H1 (cell line): ENCODE data around the gene TFF2. TPM values are rescaled to one million over a fixed set of nuclear protein-coding genes. Genes with fewer than 3 reads are reported as not detected.

Experiments used
- CTCF ChIA-PET: fragments of 300-600 bp; sonication (Branson Sonifier 250); formaldehyde crosslinking; loops from one replicate; lab custom pipeline; 2021; ENCODE audit not compliant: partially characterized antibody; lab: Charles Lee
- POLR2A ChIA-PET: fragments of 300-600 bp; sonication (Branson Sonifier 250); formaldehyde crosslinking; loops from one replicate; lab custom pipeline; 2021; ENCODE audit warnings: inconsistent platforms; ENCODE audit not compliant: partially characterized antibody; lab: Charles Lee
- DNase-seq, 2 experiments: peaks; one replicate each; pipeline versions ENCODE4 v3.0.0 to v3.0.0-alpha.2; 2010 to 2022; ENCODE audit warnings: low spot score in 2 of 2, low read depth in 1 of 2, mixed read lengths in 1 of 2
- FAIRE-seq: peaks from 2 replicates; lab custom pipeline; 2011; peaks lifted over from hg19 to GRCh38; lab: Jason Lieb, UNC
- H2AFZ ChIP-seq: 2 replicates; pipeline ENCODE4 v1.8.1; 2012; ENCODE audit warnings: low read length, inconsistent platforms
- H2AK5ac ChIP-seq: 2 replicates; pipeline ENCODE4 v1.6.1; 2013; ENCODE audit warnings: low read depth, low read length
- H2BK120ac ChIP-seq: replicated peaks from 2 replicates; pipeline ENCODE3; 2013; ENCODE audit warnings: low read depth, low read length, inconsistent platforms
- H2BK12ac ChIP-seq: 2 replicates; pipeline ENCODE4 v1.6.1; 2013; ENCODE audit warnings: low read depth, low read length
- H2BK15ac ChIP-seq: 2 replicates; pipeline ENCODE4 v1.6.1; 2013; ENCODE audit warnings: low read length
- H2BK20ac ChIP-seq: 2 replicates; pipeline ENCODE4 v1.6.1; 2013; ENCODE audit warnings: low read length
- H2BK5ac ChIP-seq: 2 replicates; pipeline ENCODE4 v1.6.1; 2013; ENCODE audit warnings: low read depth, low read length
- H3K14ac ChIP-seq: 2 replicates; pipeline ENCODE4 v1.6.1; 2013; ENCODE audit warnings: inconsistent platforms; ENCODE audit not compliant: insufficient read length
- H3K18ac ChIP-seq: 2 replicates; pipeline ENCODE4 v1.6.1; 2013; ENCODE audit warnings: low read length; ENCODE audit errors: extremely low read depth
- H3K23ac ChIP-seq: 2 replicates; pipeline ENCODE4 v1.6.1; 2013; ENCODE audit warnings: inconsistent platforms; ENCODE audit not compliant: insufficient read length
- H3K23me2 ChIP-seq: 2 replicates; pipeline ENCODE4 v1.6.1; 2013; ENCODE audit warnings: low read depth, low read length
- H3K27ac ChIP-seq: 2 replicates; pipeline ENCODE4 v1.6.1; 2011; ENCODE audit warnings: low read depth, low read length, inconsistent platforms
- H3K27me3 ChIP-seq, 4 experiments: replicated peaks in 1 of 4; 1 replicate in 1 of 4; 2 replicates in 3 of 4; pipeline versions ENCODE4 v1.6.1 to v1.8.1; 2011 to 2013; ENCODE audit warnings: low read length in 3 of 4, mild to moderate bottlenecking in 3 of 4, inconsistent platforms in 2 of 4, mixed read lengths in 2 of 4, moderate library complexity in 1 of 4; ENCODE audit not compliant: control insufficient read depth in 3 of 4, insufficient read depth in 3 of 4; ENCODE audit errors: extremely low read depth in 1 of 4
- H3K36me3 ChIP-seq, 4 experiments: 2 replicates each; pipeline versions ENCODE4 v1.6.1 to v1.8.1; 2011 to 2013; ENCODE audit warnings: mild to moderate bottlenecking in 4 of 4, low read length in 3 of 4, moderate library complexity in 2 of 4, control low read depth in 1 of 4, inconsistent platforms in 1 of 4; ENCODE audit not compliant: insufficient read depth in 4 of 4, control insufficient read depth in 2 of 4
- H3K4ac ChIP-seq: replicated peaks from 2 replicates; pipeline ENCODE3; 2013; ENCODE audit warnings: low read length, low read depth, mixed read lengths, inconsistent platforms; ENCODE audit not compliant: insufficient read length
- H3K4me1 ChIP-seq, 4 experiments: replicated peaks in 1 of 4; 1 replicate in 1 of 4; 2 replicates in 3 of 4; pipeline versions ENCODE4 v1.6.1 to v1.8.1; 2011 to 2013; ENCODE audit warnings: low read length in 3 of 4, inconsistent platforms in 2 of 4, mixed read lengths in 1 of 4; ENCODE audit not compliant: insufficient read depth in 4 of 4, control insufficient read depth in 3 of 4
- H3K4me2 ChIP-seq, 2 experiments: 2 replicates each; pipeline versions ENCODE4 v1.6.1 to v1.8.1; 2011 to 2013; ENCODE audit warnings: low read depth in 2 of 2, low read length in 2 of 2, control low read depth in 1 of 2, inconsistent platforms in 1 of 2, mild to moderate bottlenecking in 1 of 2; ENCODE audit not compliant: insufficient read depth in 1 of 2
- H3K4me3 ChIP-seq, 4 experiments: fragments of 200-600, 300-600 bp in 1 of 4; sonication (generic), shearing (Covaris generic), sonication (Bioruptor Twin) in 1 of 4; 2 replicates each; pipeline versions ENCODE4 v1.5.1 to v1.8.1; 2011 to 2016; ENCODE audit warnings: low read length in 4 of 4, low read depth in 3 of 4, control low read depth in 2 of 4, inconsistent platforms in 2 of 4, mild to moderate bottlenecking in 2 of 4, mixed read lengths in 1 of 4, moderate library complexity in 1 of 4; ENCODE audit not compliant: insufficient read depth in 2 of 4; ENCODE audit errors: extremely low read depth in 1 of 4
- H3K56ac ChIP-seq: replicated peaks from 2 replicates; pipeline ENCODE3; 2013; ENCODE audit warnings: low read depth, mild to moderate bottlenecking, mixed read lengths, low read length, inconsistent platforms; ENCODE audit not compliant: insufficient read length
- H3K79me1 ChIP-seq: 2 replicates; pipeline ENCODE4 v1.6.1; 2013; ENCODE audit warnings: low read depth, low read length, control low read depth
- H3K79me2 ChIP-seq, 2 experiments: 2 replicates each; pipeline versions ENCODE4 v1.6.1 to v1.8.1; 2012 to 2013; ENCODE audit warnings: low read length in 2 of 2, mild to moderate bottlenecking in 2 of 2, inconsistent platforms in 1 of 2; ENCODE audit not compliant: insufficient read depth in 2 of 2, control insufficient read depth in 1 of 2
- H3K9ac ChIP-seq, 4 experiments: replicated peaks in 1 of 4; 1 replicate in 1 of 4; 2 replicates in 3 of 4; pipeline versions ENCODE4 v1.6.1 to v1.8.1; 2011 to 2013; ENCODE audit warnings: low read depth in 3 of 4, low read length in 3 of 4, control low read depth in 2 of 4, mild to moderate bottlenecking in 2 of 4, moderate library complexity in 2 of 4, inconsistent platforms in 1 of 4; ENCODE audit errors: extremely low read depth in 1 of 4
- H3K9me3 ChIP-seq, 2 experiments: 2 replicates each; pipeline versions ENCODE4 v1.6.1 to v1.8.1; 2012 to 2013; ENCODE audit warnings: mild to moderate bottlenecking in 2 of 2, moderate library complexity in 2 of 2, control low read depth in 1 of 2, inconsistent platforms in 1 of 2, low read depth in 1 of 2, low read length in 1 of 2, mixed read lengths in 1 of 2; ENCODE audit not compliant: insufficient read depth in 2 of 2
- H4K20me1 ChIP-seq, 2 experiments: replicated peaks in 1 of 2; 2 replicates each; pipeline versions ENCODE3 to v1.8.1; 2011 to 2013; ENCODE audit warnings: inconsistent platforms in 2 of 2, low read length in 2 of 2, mild to moderate bottlenecking in 1 of 2; ENCODE audit not compliant: insufficient read depth in 2 of 2, control insufficient read depth in 1 of 2
- H4K5ac ChIP-seq: 2 replicates; pipeline ENCODE4 v1.6.1; 2013; ENCODE audit warnings: low read length, low read depth, mixed read lengths, inconsistent platforms; ENCODE audit not compliant: insufficient read length
- H4K8ac ChIP-seq: 2 replicates; pipeline ENCODE4 v1.8.0; 2013; ENCODE audit warnings: mild to moderate bottlenecking, moderate library complexity, low read length, inconsistent platforms; ENCODE audit not compliant: insufficient read depth; ENCODE audit errors: extremely low read depth
- H4K91ac ChIP-seq: replicated peaks from 2 replicates; pipeline ENCODE3; 2013; ENCODE audit warnings: low read length, mixed read lengths, inconsistent platforms; ENCODE audit not compliant: insufficient read length
- TCF12 ChIP-seq: IDR thresholded peaks from 2 replicates; pipeline ENCODE4 v1.6.1; 2011; ENCODE audit warnings: low read depth, mild to moderate bottlenecking, low read length
- WGBS, 2 experiments: shearing (Covaris generic) in 1 of 2; methylation state at CpG; one replicate each; pipeline versions ENCODE4 v1.1.6 to v1.1.7; 2013 to 2015; ENCODE audit warnings: low lambda C conversion rate in 2 of 2, mixed read lengths in 2 of 2, inconsistent platforms in 1 of 2, low coverage in 1 of 2, missing lambda C conversion rate in 1 of 2; ENCODE audit not compliant: insufficient replicate concordance in 2 of 2, insufficient coverage in 1 of 2, insufficient read length in 1 of 2; ENCODE audit errors: extremely low coverage in 1 of 2, missing lambda C conversion rate in 1 of 2; 5-methylcytosine and 5-hydroxymethylcytosine counted together
- polyA plus RNA-seq, 7 experiments: library from polyadenylated mRNA; depleted of rRNA in 3 of 7; stranded (reverse) in 5 of 7; unstranded in 2 of 7; fragments of >200 nt in 5 of 7; fragments of 200-250 nt in 2 of 7; gene quantifications; 1 replicate in 5 of 7; 2 replicates in 1 of 7; 4 replicates in 1 of 7; pipeline versions ENCODE4 v1.2.1 to v1.2.3, GENCODE V29; 2011 to 2013; ENCODE audit warnings: missing spikeins in 2 of 7, mixed read lengths in 2 of 7
- total RNA-seq: library from RNA; stranded (reverse); fragmentation: NEBNext Ultra II Directional; extraction: Animal tissue kit (Norgen Biotek cat#: 25700); gene quantifications from 2 replicates; pipeline ENCODE4 v1.2.1, GENCODE V29; 2021

The TFF2 gene
- total and polyA plus RNA-seq, 2 of the 8 experiments (the other 6 are each of a cell fraction or from before 2014, with no cell fraction given), result not detected

- no peak overlapping the region for H4K5ac ChIP-seq
- H3K36me3 ChIP-seq, result no peaks in the 10 kb centered on the region
- no peak overlapping the region for H4K91ac ChIP-seq
- H3K23me2 ChIP-seq, result no peaks in the 10 kb centered on the region
- no peaks in the 10 kb centered on the region for H3K79me2 ChIP-seq
- H3K18ac ChIP-seq, result no peak overlapping the region
- no peak overlapping the region for H3K4me2 ChIP-seq
- H3K56ac ChIP-seq, result no peak overlapping the region
- H3K4me1 ChIP-seq, result no peaks in the 10 kb centered on the region
- H3K4ac ChIP-seq, result no peak overlapping the region
- no peak for TF ChIP-seq TCF12
- ChIA-PET POLR2A (no interaction called here), CTCF (interaction anchor here (1.0 to 3.4 kb wide), 3 partner anchors 10 to 38 kb away, joined by 4 to 22 read pairs (median 8); no protein-coding TSS in a partner anchor)
- H3K14ac ChIP-seq, result no peak overlapping the region
- H2AK5ac ChIP-seq, result no peak overlapping the region
- H3K27me3 ChIP-seq, result no peaks in the 10 kb centered on the region
- H2BK15ac ChIP-seq, result no peak overlapping the region
- DNase-seq (no peak), FAIRE-seq (no peak)
- WGBS, 2 experiments, result 90% methylated on average over 29 of the region's 30 CpGs; no CpG with 5 or more reads in 1 of the 2 experiments
- no peaks in the 10 kb centered on the region for H4K20me1 ChIP-seq
- H3K79me1 ChIP-seq, result no peaks in the 10 kb centered on the region
- H3K23ac ChIP-seq, result no peak overlapping the region
- H3K27ac ChIP-seq, result no peak overlapping the region
- H3K9ac ChIP-seq, result no peak overlapping the region
- H4K8ac ChIP-seq, result no peak overlapping the region; the same call in 1 of the 2 replicates
- H3K4me3 ChIP-seq, result no peak overlapping the region
- no peak overlapping the region for H2BK5ac ChIP-seq
- no peak overlapping the region for H2BK12ac ChIP-seq
- no peak overlapping the region for H2BK120ac ChIP-seq
- H2BK20ac ChIP-seq, result no peak overlapping the region
- H3K9me3 ChIP-seq, result no peaks in the 10 kb centered on the region
- no peak overlapping the region for H2AFZ ChIP-seq
These were observed 3.0 kb downstream of the TFF2 start for GRCh38 chr21:42347601-42348327.
